Activated CD4-positive, CD25-positive, alpha-beta regulatory T cell treated with anti-CD3 and anti-CD28 coated beads, Interleukin-2, amount 50 U/mL, for 24 hours (primary cell): Measurements from ENCODE around the gene OR56B1.
"Not testable (repeated sequence)": the region's sequence is repeated elsewhere in the genome, so short reads cannot be mapped to it uniquely, and the experiment has no call there.

Source experiments
- ATAC-seq, 2 donors: fragments of 150-1000 bp; cut with Tn5 transposase; one replicate each; pipeline ENCODE4 v1.10.0; 2021; ENCODE audit warnings: mild to moderate bottlenecking in 1 of 2, moderate library complexity in 1 of 2

OR56B1 gene

GRCh38 chr11:5736396-5736795 lies at the start of gene OR56B1:
Gene OR56B1 (plus strand): TSS chr11:5736448. CDS start chr11:5736517, 69 bp downstream.
- no peak for ATAC-seq

- no peak for ATAC-seq
Measured at GRCh38 chr11:5688482-5688881, 47.8 kb upstream of the OR56B1 start.

- peak; percentile 73 to 75 for ATAC-seq
Measured at GRCh38 chr11:5689551-5689983, 46.7 kb upstream of the OR56B1 start, which contains the start of gene TRIM22. Gene TRIM22 (plus strand): TSS chr11:5689790. CDS start chr11:5696233, 6,443 bp downstream.

GRCh38 chr11:5690216-5690615 lies 46.0 kb upstream of the OR56B1 start:
- no peak for ATAC-seq

GRCh38 chr11:5690736-5691135 lies 45.5 kb upstream of the OR56B1 start:
- no peak for ATAC-seq

GRCh38 chr11:5691238-5691963 lies 44.8 kb upstream of the OR56B1 start:
- peak in 1 of 2 donors; percentile 19 for ATAC-seq

GRCh38 chr11:5691964-5692361 lies 44.3 kb upstream of the OR56B1 start:
- no peak for ATAC-seq

- ATAC-seq: peak; percentile 11 to 15
Measured at GRCh38 chr11:5694642-5695041, 41.6 kb upstream of the OR56B1 start.

- no peak for ATAC-seq
Measured at GRCh38 chr11:5695580-5695979, 40.7 kb upstream of the OR56B1 start.

GRCh38 chr11:5696210-5696609 lies 40.0 kb upstream of the OR56B1 start:
- no peak for ATAC-seq

GRCh38 chr11:5698281-5698680 lies 38.0 kb upstream of the OR56B1 start:
- ATAC-seq: no peak

GRCh38 chr11:5700421-5701054 lies 35.7 kb upstream of the OR56B1 start:
- ATAC-seq: no peak

GRCh38 chr11:5701055-5701577 lies 35.1 kb upstream of the OR56B1 start:
- no peak for ATAC-seq

GRCh38 chr11:5703741-5704536 lies 32.3 kb upstream of the OR56B1 start:
- peak; percentile 51 to 73 for ATAC-seq

- ATAC-seq: peak; percentile 56
Measured at GRCh38 chr11:5705688-5706087, 30.6 kb upstream of the OR56B1 start.

- no peak for ATAC-seq
Measured at GRCh38 chr11:5712507-5712906, 23.7 kb upstream of the OR56B1 start.

- ATAC-seq: no peak
Measured at GRCh38 chr11:5713695-5714094, 22.6 kb upstream of the OR56B1 start.

GRCh38 chr11:5716518-5716917 lies 19.7 kb upstream of the OR56B1 start:
- ATAC-seq: not testable (repeated sequence)

GRCh38 chr11:5719703-5720495 lies 16.3 kb upstream of the OR56B1 start:
- no peak for ATAC-seq

GRCh38 chr11:5722622-5723021 lies 13.6 kb upstream of the OR56B1 start:
- no peak for ATAC-seq

GRCh38 chr11:5726351-5726750 lies 9.9 kb upstream of the OR56B1 start:
- ATAC-seq: no peak

- no peak for ATAC-seq
Measured at GRCh38 chr11:5727691-5728090, 8.6 kb upstream of the OR56B1 start.
